Activated effector memory CD4-positive, alpha-beta T cell treated with anti-CD3 and anti-CD28 coated beads, Interleukin-2, amount 50 U/mL, for 16 hours (primary cell): ENCODE results near the gene POU5F1.

Experiments used
- DNase-seq: peaks from one replicate; pipeline ENCODE4 v3.0.0-alpha.2; 2020

Gene POU5F1

GRCh38 chr6:31138982-31139381 lies 31.5 kb downstream of the POU5F1 start, which contains the start of gene PSORS1C2:
Gene PSORS1C2 (minus strand): TSS chr6:31139066. CDS start chr6:31139026, 40 bp downstream.
- no peak for DNase-seq

- no peak for DNase-seq
Observed at GRCh38 chr6:31135710-31136109, 34.8 kb downstream of the POU5F1 start.

- no peak for DNase-seq
Observed at GRCh38 chr6:31132806-31133205, 37.7 kb downstream of the POU5F1 start.

- DNase-seq: no peak
Observed at GRCh38 chr6:31131595-31131994, 38.9 kb downstream of the POU5F1 start.

GRCh38 chr6:31130751-31131150 lies 39.7 kb downstream of the POU5F1 start:
- no peak for DNase-seq

- DNase-seq: no peak
Observed at GRCh38 chr6:31129130-31129529, 41.4 kb downstream of the POU5F1 start.

- DNase-seq: peak; percentile 87
Observed at GRCh38 chr6:31128093-31128676, 42.3 kb downstream of the POU5F1 start.

- no peak for DNase-seq
Observed at GRCh38 chr6:31126396-31127175, 43.9 kb downstream of the POU5F1 start.

- DNase-seq: no peak
Observed at GRCh38 chr6:31125586-31126363, 44.7 kb downstream of the POU5F1 start.

GRCh38 chr6:31125162-31125561 lies 45.3 kb downstream of the POU5F1 start:
- DNase-seq: no peak

GRCh38 chr6:31122791-31123706 lies 47.4 kb downstream of the POU5F1 start:
- DNase-seq: no peak

- DNase-seq: no peak
Observed at GRCh38 chr6:31121131-31121790, 49.2 kb downstream of the POU5F1 start.

GRCh38 chr6:31120151-31120915 lies 50.1 kb downstream of the POU5F1 start, which contains the start of gene CDSN:
Gene CDSN (minus strand): TSS chr6:31120446. CDS start chr6:31120419, 27 bp downstream.
- no peak for DNase-seq

- no peak for DNase-seq
Observed at GRCh38 chr6:31118178-31118577, 52.3 kb downstream of the POU5F1 start.

GRCh38 chr6:31116661-31117385 lies 53.7 kb downstream of the POU5F1 start:
- DNase-seq: no peak

- no peak for DNase-seq
Observed at GRCh38 chr6:31115941-31116560, 54.4 kb downstream of the POU5F1 start.

- no peak for DNase-seq
Observed at GRCh38 chr6:31114970-31115849, 55.3 kb downstream of the POU5F1 start.

- no peak for DNase-seq
Observed at GRCh38 chr6:31114541-31114878, 56.0 kb downstream of the POU5F1 start, which contains the start of gene PSORS1C1. Gene PSORS1C1 (plus strand): TSS chr6:31114800. CDS start chr6:31129633, 14,833 bp downstream.
